ENCODE results near the gene SKI. TPM values are rescaled to one million over a fixed set of nuclear protein-coding genes. Genes with fewer than 3 reads are reported as not detected.
A peak's percentile ranks its signal among the peaks of the same experiment; 100 is the strongest.

Gene SKI
- total RNA-seq, 1 donor, result 25.3 TPM

GRCh38 chr1:2208309-2209239 is 19.5 kb upstream of the SKI start:
- no peak for DNase-seq (ENCODE audit: low read depth in 2 of 3, low spot score in 2 of 3)

- no peak for DNase-seq (ENCODE audit: low read depth in 2 of 3, low spot score in 2 of 3)
Measured at GRCh38 chr1:2209400-2210083, 18.6 kb upstream of the SKI start.

GRCh38 chr1:2210084-2210653 is 17.9 kb upstream of the SKI start:
- no peak for DNase-seq (ENCODE audit: low read depth in 2 of 3, low spot score in 2 of 3)

- no peak for DNase-seq (ENCODE audit: low read depth in 2 of 3, low spot score in 2 of 3)
Measured at GRCh38 chr1:2210786-2211185, 17.3 kb upstream of the SKI start.

- DNase-seq (ENCODE audit: low read depth in 2 of 3, low spot score in 2 of 3), result no peak
Measured at GRCh38 chr1:2212274-2212531, 15.9 kb upstream of the SKI start.

- DNase-seq (ENCODE audit: low read depth in 2 of 3, low spot score in 2 of 3), result peak in 2 of 3 donors; percentile 85 to 86
Measured at GRCh38 chr1:2212532-2213491, 15.3 kb upstream of the SKI start.

- no peak for DNase-seq (ENCODE audit: low read depth in 2 of 3, low spot score in 2 of 3)
Measured at GRCh38 chr1:2213576-2214505, 14.3 kb upstream of the SKI start.

- DNase-seq (ENCODE audit: low read depth in 2 of 3, low spot score in 2 of 3), result no peak
Measured at GRCh38 chr1:2214541-2215241, 13.4 kb upstream of the SKI start.

- DNase-seq (ENCODE audit: low read depth in 2 of 3, low spot score in 2 of 3), result no peak
Measured at GRCh38 chr1:2215329-2215728, 12.8 kb upstream of the SKI start.

- no peak for DNase-seq (ENCODE audit: low read depth in 2 of 3, low spot score in 2 of 3)
Measured at GRCh38 chr1:2215909-2216766, 12.0 kb upstream of the SKI start.

GRCh38 chr1:2216767-2217058 is 11.4 kb upstream of the SKI start:
- no peak for DNase-seq (ENCODE audit: low read depth in 2 of 3, low spot score in 2 of 3)

GRCh38 chr1:2221271-2221670 is 6.8 kb upstream of the SKI start:
- no peak for DNase-seq (ENCODE audit: low read depth in 2 of 3, low spot score in 2 of 3)

GRCh38 chr1:2224170-2224584 is 3.9 kb upstream of the SKI start:
- no peak for DNase-seq (ENCODE audit: low read depth in 2 of 3, low spot score in 2 of 3)

- DNase-seq (ENCODE audit: low read depth in 2 of 3, low spot score in 2 of 3), result no peak
Measured at GRCh38 chr1:2224631-2225428, 3.3 kb upstream of the SKI start.

- no peak for DNase-seq (ENCODE audit: low read depth in 2 of 3, low spot score in 2 of 3)
Measured at GRCh38 chr1:2226525-2227345, 1.4 kb upstream of the SKI start.

GRCh38 chr1:2227346-2228156 is 568 bp upstream of the SKI start:
- DNase-seq (ENCODE audit: low read depth in 2 of 3, low spot score in 2 of 3), result peak; percentile 92 to 96 (median 95)
